OCI-M2 (cell line): ENCODE measurements around the gene FRZB.

Experiments used
- DNase-seq: peaks from one replicate; lab custom pipeline; 2025; ENCODE audit not compliant: unreplicated experiment; lab: John Stamatoyannopoulos, UW

Gene FRZB

GRCh38 chr2:182845794-182846417 lies 20.5 kb downstream of the FRZB start:
- DNase-seq: no peak

GRCh38 chr2:182836451-182836850 lies 30.0 kb downstream of the FRZB start:
- no peak for DNase-seq

GRCh38 chr2:182834293-182834692 lies 32.1 kb downstream of the FRZB start:
- no peak for DNase-seq

GRCh38 chr2:182833084-182833854 lies 33.2 kb downstream of the FRZB start:
- DNase-seq: no peak

- DNase-seq: no peak
Measured at GRCh38 chr2:182831921-182832320, 34.5 kb downstream of the FRZB start.

GRCh38 chr2:182831101-182831500 lies 35.3 kb downstream of the FRZB start:
- no peak for DNase-seq

- DNase-seq: no peak
Measured at GRCh38 chr2:182827182-182827879, 39.1 kb downstream of the FRZB start.

- DNase-seq: no peak
Measured at GRCh38 chr2:182826496-182826895, 39.9 kb downstream of the FRZB start.

GRCh38 chr2:182826064-182826463 lies 40.4 kb downstream of the FRZB start:
- DNase-seq: no peak

GRCh38 chr2:182824767-182825158 lies 41.7 kb downstream of the FRZB start:
- DNase-seq: no peak

GRCh38 chr2:182824056-182824766 lies 42.2 kb downstream of the FRZB start:
- DNase-seq: no peak

- DNase-seq: no peak
Measured at GRCh38 chr2:182822733-182823132, 43.7 kb downstream of the FRZB start.

GRCh38 chr2:182821182-182821581 lies 45.3 kb downstream of the FRZB start:
- DNase-seq: no peak

GRCh38 chr2:182819412-182819811 lies 47.0 kb downstream of the FRZB start:
- DNase-seq: no peak

GRCh38 chr2:182818925-182819324 lies 47.5 kb downstream of the FRZB start:
- no peak for DNase-seq

GRCh38 chr2:182818501-182818900 lies 47.9 kb downstream of the FRZB start:
- DNase-seq: no peak

GRCh38 chr2:182817558-182817957 lies 48.9 kb downstream of the FRZB start:
- no peak for DNase-seq

- DNase-seq: no peak
Measured at GRCh38 chr2:182816866-182817265, 49.6 kb downstream of the FRZB start.

- DNase-seq: no peak
Measured at GRCh38 chr2:182814804-182815203, 51.6 kb downstream of the FRZB start.

GRCh38 chr2:182814380-182814779 lies 52.1 kb downstream of the FRZB start:
- no peak for DNase-seq

GRCh38 chr2:182810087-182810486 lies 56.4 kb downstream of the FRZB start:
- no peak for DNase-seq
